Naive thymus-derived CD4-positive, alpha-beta T cell (primary cell): Measurements from ENCODE around the gene AKNAD1. TPM values are rescaled to one million over a fixed set of nuclear protein-coding genes. Genes with fewer than 3 reads are reported as not detected.

Experiments
- ATAC-seq: fragments of 150-1000 bp; cut with Tn5 transposase; 2 replicates; pipeline ENCODE4 v1.10.0; 2021; ENCODE audit warnings: mild to moderate bottlenecking, moderate library complexity
- CTCF ChIA-PET: fragments of 350-600 bp; sonication (Branson Sonifier 250); formaldehyde crosslinking; loops from one replicate; lab custom pipeline; 2021; ENCODE audit warnings: antibody characterized with exemption; lab: Charles Lee
- POLR2A ChIA-PET: fragments of 350-600 bp; sonication (Branson Sonifier 250); formaldehyde crosslinking; loops from one replicate; lab custom pipeline; 2021; ENCODE audit warnings: antibody characterized with exemption, inconsistent platforms; lab: Charles Lee
- DNase-seq, 9 donors: peaks; one replicate each; pipeline versions ENCODE4 v3.0.0 to v3.0.0-alpha.2; 2020 to 2022; ENCODE audit warnings: mixed read lengths in 1 of 9
- H3K27ac ChIP-seq: one replicate; pipeline ENCODE4 v1.7.0; 2013; ENCODE audit warnings: mild to moderate bottlenecking, low read depth, low read length, moderate library complexity
- H3K27me3 ChIP-seq, 2 donors: one replicate each; pipeline ENCODE4 v1.7.0; 2013; ENCODE audit warnings: low read length in 2 of 2, mild to moderate bottlenecking in 2 of 2, moderate library complexity in 2 of 2; ENCODE audit not compliant: control insufficient read depth in 2 of 2, insufficient read depth in 2 of 2
- H3K36me3 ChIP-seq, 3 experiments: 1 replicate in 2 of 3; 2 replicates in 1 of 3; pipeline ENCODE4 v1.7.0; 2013; ENCODE audit warnings: low read length in 3 of 3, mild to moderate bottlenecking in 3 of 3, moderate library complexity in 1 of 3; ENCODE audit not compliant: insufficient read depth in 3 of 3, control insufficient read depth in 2 of 3
- H3K4me1 ChIP-seq, 2 donors: one replicate each; pipeline ENCODE4 v1.7.0; 2013; ENCODE audit warnings: low read length in 2 of 2, mild to moderate bottlenecking in 2 of 2, moderate library complexity in 1 of 2; ENCODE audit not compliant: control insufficient read depth in 2 of 2, insufficient read depth in 2 of 2
- H3K4me3 ChIP-seq: 2 replicates; pipeline ENCODE4 v1.7.0; 2013; ENCODE audit warnings: mild to moderate bottlenecking, low read length
- H3K9me3 ChIP-seq, 3 experiments: 1 replicate in 2 of 3; 2 replicates in 1 of 3; pipeline ENCODE4 v1.7.0; 2013; ENCODE audit warnings: low read length in 3 of 3; ENCODE audit not compliant: control insufficient read depth in 2 of 3
- H3K27ac Mint-ChIP-seq, 9 donors: one replicate each; pipeline ENCODE4 v1.8.0; 2020 to 2022; ENCODE audit warnings: mixed read lengths in 9 of 9, mild to moderate bottlenecking in 8 of 9, moderate library complexity in 5 of 9, inconsistent platforms in 2 of 9
- H3K27me3 Mint-ChIP-seq, 5 donors: one replicate each; pipeline ENCODE4 v1.8.0; 2021 to 2022; ENCODE audit warnings: mixed read lengths in 5 of 5, mild to moderate bottlenecking in 1 of 5
- H3K36me3 Mint-ChIP-seq, 5 donors: one replicate each; pipeline ENCODE4 v1.8.0; 2020 to 2022; ENCODE audit warnings: mixed read lengths in 5 of 5, mild to moderate bottlenecking in 3 of 5, inconsistent platforms in 1 of 5
- H3K4me1 Mint-ChIP-seq, 7 donors: one replicate each; pipeline ENCODE4 v1.8.0; 2020 to 2022; ENCODE audit warnings: mixed read lengths in 7 of 7, mild to moderate bottlenecking in 3 of 7, inconsistent platforms in 1 of 7
- H3K4me3 Mint-ChIP-seq, 10 donors: one replicate each; pipeline ENCODE4 v1.8.0; 2020 to 2022; ENCODE audit warnings: mild to moderate bottlenecking in 10 of 10, mixed read lengths in 10 of 10, moderate library complexity in 6 of 10, inconsistent platforms in 2 of 10
- H3K9me3 Mint-ChIP-seq, 11 donors: one replicate each; pipeline ENCODE4 v1.8.0; 2020 to 2022; ENCODE audit warnings: mixed read lengths in 11 of 11, mild to moderate bottlenecking in 4 of 11, inconsistent platforms in 1 of 11, moderate library complexity in 1 of 11
- intact Hi-C, 2 donors: fragments of 100-400 bp; cut with micrococcal nuclease; formaldehyde crosslinking; loops; one replicate each; pipeline ENCODE4 v1.15.1; 2023
- polyA plus RNA-seq, 2 donors: library from polyadenylated mRNA; unstranded; fragments of 300-500 nt; fragmentation: Illumina TruSeq; gene quantifications; one replicate each; pipeline ENCODE4 v1.2.3, GENCODE V29; 2021
- total RNA-seq, 6 experiments: library from RNA in 5 of 6; stranded (reverse) in 5 of 6; gene quantifications; 1 replicate in 5 of 6; 2 replicates in 1 of 6; pipeline ENCODE4 v1.2.3 and lab custom pipeline; 2021 to 2026

The AKNAD1 gene
- total and polyA plus RNA-seq, 7 experiments from 2014 or later: not detected

DNA sequence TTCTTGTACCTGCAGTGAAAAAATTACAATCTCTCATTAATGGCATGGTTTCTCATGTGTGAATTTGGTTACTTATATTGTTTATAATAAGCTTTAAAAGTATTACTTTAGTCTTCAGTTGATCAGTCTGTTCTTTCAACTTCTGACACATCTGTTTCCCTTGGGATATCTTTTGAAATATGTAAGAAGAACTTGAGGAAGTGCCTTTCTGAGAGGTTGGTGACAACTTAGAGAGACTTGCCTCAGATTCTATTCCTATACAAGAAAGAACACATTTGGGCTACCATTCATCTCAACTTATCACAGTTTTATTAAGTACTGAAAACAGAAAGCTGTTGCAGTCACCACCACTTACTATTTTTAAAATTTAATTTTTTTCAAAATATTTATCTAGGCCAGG, 8.1 kb downstream of the AKNAD1 start:
- POLR2A ChIA-PET: no interaction called here
- no peaks in the 10 kb centered on the region for H3K9me3 Mint-ChIP-seq
- peaks cover 0 to 3% (median 0%) of the 10 kb centered on the region in 5 donors for H3K36me3 Mint-ChIP-seq
- Histone ChIP-seq H3K27me3 (no peaks in the 10 kb centered on the region), H3K27ac (no peak overlapping the region), H3K36me3 (no peaks in the 10 kb centered on the region), H3K4me1 (no peaks in the 10 kb centered on the region), H3K9me3 (no peaks in the 10 kb centered on the region), H3K4me3 (no peak overlapping the region)
- peaks cover 6 to 26% (median 8%) of the 10 kb centered on the region in 5 donors for H3K27me3 Mint-ChIP-seq
- intact Hi-C loops: no loop called here
- ATAC-seq (no peak), DNase-seq (no peak)
- H3K27ac Mint-ChIP-seq: no peak overlapping the region
- no peak overlapping the region for H3K4me3 Mint-ChIP-seq
- CTCF ChIA-PET: interaction anchor here (1.4 kb wide), 1 partner anchor 9 kb away, joined by 3 read pairs; no protein-coding TSS in a partner anchor
- H3K4me1 Mint-ChIP-seq: peaks cover 4 to 16% (median 7%) of the 10 kb centered on the region in 7 donors

- Histone ChIP-seq H3K9me3 (no peaks in the 10 kb centered on the region), H3K27me3 (no peaks in the 10 kb centered on the region), H3K36me3 (no peaks in the 10 kb centered on the region), H3K4me1 (no peaks in the 10 kb centered on the region), H3K4me3 (no peak overlapping the region), H3K27ac (no peak overlapping the region)
- H3K4me1 Mint-ChIP-seq: peaks cover 3 to 10% (median 4%) of the 10 kb centered on the region in 7 donors
- H3K27ac Mint-ChIP-seq: no peak overlapping the region
- H3K36me3 Mint-ChIP-seq: peaks cover 0 to 3% (median 0%) of the 10 kb centered on the region in 5 donors
- no peak for DNase-seq
- H3K27me3 Mint-ChIP-seq: peaks cover 3 to 29% (median 8%) of the 10 kb centered on the region in 5 donors
- CTCF ChIA-PET: interaction anchor here (0.9 kb wide), 1 partner anchor 52 kb away, joined by 3 read pairs; no protein-coding TSS in a partner anchor
- no peaks in the 10 kb centered on the region for H3K9me3 Mint-ChIP-seq
- POLR2A ChIA-PET: no interaction called here
- no peak for ATAC-seq
- intact Hi-C loops: no loop called here
- H3K4me3 Mint-ChIP-seq: no peak overlapping the region
Observed at GRCh38 chr1:108847494-108847893, 9.4 kb downstream of the AKNAD1 start.

- ATAC-seq (no peak), DNase-seq (no peak)
- ChIA-PET CTCF (interaction anchor here (1.0 kb wide), 1 partner anchor 8 kb away, joined by 3 read pairs; no protein-coding TSS in a partner anchor), POLR2A (no interaction called here)
- no peak overlapping the region for H3K27ac ChIP-seq
- H3K27me3 Mint-ChIP-seq: peaks cover 0 to 32% (median 5%) of the 10 kb centered on the region in 5 donors
- H3K36me3 ChIP-seq: no peaks in the 10 kb centered on the region
- no peak overlapping the region for H3K4me3 Mint-ChIP-seq
- H3K4me1 Mint-ChIP-seq: peaks cover 0 to 4% (median 0%) of the 10 kb centered on the region in 7 donors
- H3K27ac Mint-ChIP-seq: no peak overlapping the region
- no peaks in the 10 kb centered on the region for H3K9me3 Mint-ChIP-seq
- no peak overlapping the region for H3K4me3 ChIP-seq
- H3K9me3 ChIP-seq: no peaks in the 10 kb centered on the region
- H3K27me3 ChIP-seq: no peaks in the 10 kb centered on the region
- H3K4me1 ChIP-seq: no peaks in the 10 kb centered on the region
- H3K36me3 Mint-ChIP-seq: peaks cover 0 to 3% (median 0%) of the 10 kb centered on the region in 5 donors
- intact Hi-C loops: no loop called here
Observed at GRCh38 chr1:108845991-108846390, 10.9 kb downstream of the AKNAD1 start.

- Histone ChIP-seq H3K36me3 (no peaks in the 10 kb centered on the region), H3K4me1 (no peaks in the 10 kb centered on the region), H3K4me3 (no peak overlapping the region), H3K9me3 (no peaks in the 10 kb centered on the region), H3K27me3 (no peaks in the 10 kb centered on the region), H3K27ac (no peak overlapping the region)
- H3K27me3 Mint-ChIP-seq: peaks cover 0 to 32% (median 3%) of the 10 kb centered on the region in 5 donors
- H3K27ac Mint-ChIP-seq: no peak overlapping the region
- POLR2A ChIA-PET: no interaction called here
- no peak for DNase-seq
- peaks cover 0 to 4% (median 0%) of the 10 kb centered on the region in 7 donors for H3K4me1 Mint-ChIP-seq
- CTCF ChIA-PET: interaction anchor here (1.0 kb wide), 1 partner anchor 8 kb away, joined by 3 read pairs; no protein-coding TSS in a partner anchor
- no peak overlapping the region for H3K4me3 Mint-ChIP-seq
- no peaks in the 10 kb centered on the region for H3K9me3 Mint-ChIP-seq
- peaks cover 0 to 2% (median 0%) of the 10 kb centered on the region in 5 donors for H3K36me3 Mint-ChIP-seq
- intact Hi-C loops: no loop called here
- no peak for ATAC-seq
Observed at GRCh38 chr1:108845446-108845845, 11.4 kb downstream of the AKNAD1 start.

GRCh38 chr1:108843390-108844137, 13.3 kb downstream of the AKNAD1 start:
- ChIA-PET POLR2A (interaction anchor here (0.5 kb wide), 1 partner anchor 156 kb away, joined by 3 read pairs; no protein-coding TSS in a partner anchor), CTCF (interaction anchor here (0.7 kb wide), 1 partner anchor 9 kb away, joined by 3 read pairs; no protein-coding TSS in a partner anchor)

DNA sequence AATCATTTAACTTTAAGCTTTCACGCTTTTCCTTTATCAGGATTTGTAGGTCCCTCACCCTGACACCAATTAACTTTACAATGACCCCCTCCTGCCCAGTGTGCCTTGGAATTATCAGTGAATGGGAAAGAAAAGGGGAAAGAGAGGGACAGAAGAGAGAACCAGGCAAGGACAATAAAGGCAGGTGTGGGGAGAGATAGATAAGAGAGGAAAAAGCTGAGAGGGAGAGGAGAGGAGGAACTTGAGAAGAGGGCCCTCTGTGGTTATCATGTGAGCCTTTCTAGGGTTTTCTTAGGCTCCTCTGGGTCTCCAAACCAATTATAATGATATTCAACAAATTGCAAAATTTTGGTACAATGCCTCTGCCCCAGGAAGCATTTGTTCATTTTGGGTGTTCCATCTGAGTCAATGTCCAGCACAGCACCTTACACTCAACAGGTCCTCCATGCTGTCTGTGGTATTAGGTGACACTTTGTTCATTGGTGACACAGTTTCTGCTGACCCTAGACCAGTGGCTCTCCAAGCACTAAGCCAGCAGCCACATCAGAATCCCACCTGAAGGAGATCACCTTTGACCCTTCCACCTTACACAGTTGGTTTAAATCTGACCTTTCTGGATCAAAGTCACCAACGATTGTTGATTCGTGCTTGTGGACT, 14.2 kb downstream of the AKNAD1 start:
- no peaks in the 10 kb centered on the region for H3K27me3 ChIP-seq
- peaks cover 0 to 3% (median 0%) of the 10 kb centered on the region in 5 donors for H3K36me3 Mint-ChIP-seq
- H3K4me3 Mint-ChIP-seq: no peak overlapping the region
- H3K4me1 Mint-ChIP-seq: peaks cover 0 to 4% (median 0%) of the 10 kb centered on the region in 7 donors
- ChIA-PET POLR2A (interaction anchor here (0.6 kb wide), 1 partner anchor 1803 kb away, joined by 3 read pairs; no protein-coding TSS in a partner anchor), CTCF (no interaction called here)
- no peaks in the 10 kb centered on the region for H3K4me1 ChIP-seq
- H3K27ac ChIP-seq: no peak overlapping the region
- H3K4me3 ChIP-seq: no peak overlapping the region
- H3K27me3 Mint-ChIP-seq: peaks cover 0 to 38% (median 0%) of the 10 kb centered on the region in 5 donors
- intact Hi-C loops: no loop called here
- no peaks in the 10 kb centered on the region for H3K36me3 ChIP-seq
- no peaks in the 10 kb centered on the region for H3K9me3 ChIP-seq
- peaks cover 0 to 6% (median 0%) of the 10 kb centered on the region in 11 donors for H3K9me3 Mint-ChIP-seq
- no peak overlapping the region for H3K27ac Mint-ChIP-seq
- ATAC-seq (no peak), DNase-seq (no peak)

More at GRCh38 chr1:108843390-108844137, 13.3 kb downstream of the AKNAD1 start:
- ATAC-seq (no peak), DNase-seq (no peak)
- Mint-ChIP-seq H3K36me3 (no peaks in the 10 kb centered on the region), H3K9me3 (peaks cover 0 to 1% (median 0%) of the 10 kb centered on the region in 11 donors), H3K27ac (no peak overlapping the region), H3K27me3 (peaks cover 0 to 36% (median 0%) of the 10 kb centered on the region in 5 donors), H3K4me3 (no peak overlapping the region), H3K4me1 (peaks cover 0 to 4% (median 0%) of the 10 kb centered on the region in 7 donors)
- Histone ChIP-seq H3K27me3 (no peaks in the 10 kb centered on the region), H3K36me3 (no peaks in the 10 kb centered on the region), H3K27ac (no peak overlapping the region), H3K9me3 (no peaks in the 10 kb centered on the region), H3K4me1 (no peaks in the 10 kb centered on the region), H3K4me3 (no peak overlapping the region)
- intact Hi-C loops: no loop called here
